B cell (primary cell): ENCODE measurements around the gene CAMK1D. TPM values are rescaled to one million over a fixed set of nuclear protein-coding genes. Genes with fewer than 3 reads are reported as not detected.

ENCODE experiments used
- ATAC-seq: fragments of 200-7000 bp; cut with Tn5 transposase; one replicate; pipeline ENCODE4 v1.10.0; 2021; ENCODE audit warnings: low read depth, mild to moderate bottlenecking, moderate number of reproducible peaks, moderate library complexity
- CTCF ChIA-PET: fragments of 350-600 bp; sonication (Branson Sonifier 250); formaldehyde crosslinking; loops from one replicate; lab custom pipeline; 2021; ENCODE audit warnings: antibody characterized with exemption, inconsistent platforms; lab: Charles Lee
- POLR2A ChIA-PET: fragments of 350-600 bp; sonication (Branson Sonifier 250); formaldehyde crosslinking; loops from one replicate; lab custom pipeline; 2021; ENCODE audit warnings: antibody characterized with exemption; lab: Charles Lee
- DNase-seq: peaks from one replicate; pipeline ENCODE4 v3.0.0; 2013
- H2AFZ ChIP-seq: 2 replicates; pipeline ENCODE4 v1.6.1; 2012; ENCODE audit warnings: mild to moderate bottlenecking, low read depth, low read length; ENCODE audit not compliant: insufficient read depth, poor library complexity, severe bottlenecking
- H3K27ac ChIP-seq, 2 donors: 1 replicate in 1 of 2; 2 replicates in 1 of 2; pipeline ENCODE4 v1.5.1; 2012 to 2013; ENCODE audit warnings: low read length in 2 of 2, mild to moderate bottlenecking in 2 of 2, moderate library complexity in 1 of 2
- H3K27me3 ChIP-seq, 4 experiments: fragments of 200-600 bp in 1 of 4; sonication (generic) in 1 of 4; replicated peaks in 1 of 4; 1 replicate in 2 of 4; 2 replicates in 2 of 4; pipeline versions ENCODE4 v1.6.1 to v1.7.0; 2013 to 2016; ENCODE audit warnings: low read length in 3 of 4, mild to moderate bottlenecking in 2 of 4, mixed read lengths in 1 of 4, moderate library complexity in 1 of 4; ENCODE audit not compliant: insufficient read depth in 4 of 4, control insufficient read depth in 3 of 4; ENCODE audit errors: control extremely low read depth in 1 of 4
- H3K36me3 ChIP-seq, 2 experiments: replicated peaks in 1 of 2; 1 replicate in 1 of 2; 2 replicates in 1 of 2; pipeline versions ENCODE4 v1.6.1 to v1.7.1; 2013; ENCODE audit warnings: low read length in 1 of 2; ENCODE audit not compliant: insufficient read depth in 2 of 2, control insufficient read depth in 1 of 2; ENCODE audit errors: control extremely low read depth in 1 of 2, extremely low read depth in 1 of 2
- H3K4me1 ChIP-seq, 2 donors: fragments of 200-600 bp in 1 of 2; sonication (generic) in 1 of 2; 1 replicate in 1 of 2; 2 replicates in 1 of 2; pipeline versions ENCODE4 v1.5.1 to v1.6.1; 2013 to 2017; ENCODE audit warnings: low read length in 2 of 2; ENCODE audit not compliant: control insufficient read depth in 2 of 2, insufficient read depth in 2 of 2
- H3K4me2 ChIP-seq: replicated peaks from 2 replicates; pipeline ENCODE3; 2012; ENCODE audit warnings: mild to moderate bottlenecking, low read depth, low read length; ENCODE audit not compliant: poor library complexity, severe bottlenecking
- H3K4me3 ChIP-seq, 5 experiments: fragments of 200-600 bp in 1 of 5; sonication (generic) in 1 of 5; 1 replicate in 3 of 5; 2 replicates in 2 of 5; pipeline versions ENCODE4 v1.5.1 to v1.7.0; 2011 to 2016; ENCODE audit warnings: low read length in 4 of 5, mild to moderate bottlenecking in 4 of 5, low read depth in 2 of 5, control low read depth in 1 of 5, moderate library complexity in 1 of 5; ENCODE audit not compliant: insufficient read depth in 1 of 5; ENCODE audit errors: control extremely low read depth in 1 of 5, extremely low read depth in 1 of 5
- H3K79me2 ChIP-seq: fragments of 200-600 bp; sonication (generic); one replicate; pipeline ENCODE4 v1.6.0; 2016; ENCODE audit warnings: low read length; ENCODE audit not compliant: control insufficient read depth, insufficient read depth
- H3K9ac ChIP-seq: fragments of 200-600 bp; sonication (generic); 2 replicates; pipeline ENCODE4 v1.6.1; 2017; ENCODE audit warnings: mild to moderate bottlenecking, low read length, moderate library complexity
- H3K9me3 ChIP-seq, 3 donors: one replicate each; pipeline versions ENCODE4 v1.6.1 to v1.7.1; 2013; ENCODE audit warnings: low read length in 2 of 3; ENCODE audit not compliant: control insufficient read depth in 2 of 3, insufficient read depth in 1 of 3; ENCODE audit errors: control extremely low read depth in 1 of 3
- H4K20me1 ChIP-seq: 2 replicates; pipeline ENCODE4 v1.6.0; 2012; ENCODE audit warnings: mild to moderate bottlenecking, low read length; ENCODE audit not compliant: insufficient read depth, control insufficient read depth, poor library complexity, severe bottlenecking
- H3K27ac Mint-ChIP-seq: one replicate; pipeline ENCODE4 v1.8.0; 2021; ENCODE audit warnings: mixed read lengths
- H3K27me3 Mint-ChIP-seq: one replicate; pipeline ENCODE4 v1.8.0; 2021; ENCODE audit warnings: mixed read lengths
- H3K4me1 Mint-ChIP-seq: one replicate; pipeline ENCODE4 v1.8.0; 2021; ENCODE audit warnings: mixed read lengths
- H3K4me3 Mint-ChIP-seq: one replicate; pipeline ENCODE4 v1.8.0; 2021; ENCODE audit warnings: mixed read lengths
- H3K9me3 Mint-ChIP-seq: one replicate; pipeline ENCODE4 v1.8.0; 2022; ENCODE audit warnings: mixed read lengths; ENCODE audit not compliant: insufficient read depth
- CTCF ChIP-seq: fragments of 200-600 bp; IDR thresholded peaks from one replicate; pipeline ENCODE4 v1.8.0; 2022; ENCODE audit warnings: antibody characterized with exemption, mild to moderate bottlenecking
- EZH2 ChIP-seq: IDR thresholded peaks from 2 replicates; pipeline ENCODE4 v1.6.1; 2012; ENCODE audit warnings: borderline replicate concordance, low read depth, mild to moderate bottlenecking, moderate library complexity, low read length; ENCODE audit not compliant: insufficient read depth, poor library complexity, severe bottlenecking
- WGBS: methylation state at CpG from one replicate; pipeline ENCODE4 v1.1.5; 2013; ENCODE audit warnings: missing lambda C conversion rate; ENCODE audit not compliant: insufficient coverage; 5-methylcytosine and 5-hydroxymethylcytosine counted together
- intact Hi-C: fragments of 100-400 bp; cut with micrococcal nuclease; formaldehyde crosslinking; loops from one replicate; pipeline ENCODE4 v1.10.0; 2022
- polyA plus RNA-seq: library from polyadenylated mRNA; depleted of rRNA; stranded (reverse); fragments of >200 nt; gene quantifications from 2 replicates; pipeline ENCODE4 v1.2.3, GENCODE V29; 2012
- total RNA-seq, 2 donors: library from RNA; stranded (reverse); fragments of 120-200 nt in 1 of 2; gene quantifications; 1 replicate in 1 of 2; 2 replicates in 1 of 2; pipeline versions ENCODE4 v1.2.3 to v1.2.4, GENCODE V29; 2013 to 2022

The CAMK1D gene
- total and polyA plus RNA-seq, 2 donors (not counting 1 experiment from before 2014, with no cell fraction given), result 34.1 to 69.7 TPM

GRCh38 chr10:12819656-12820055 is 470.3 kb downstream of the CAMK1D start:
- intact Hi-C loops, result no loop called here
- no peak overlapping the region for H2AFZ ChIP-seq
- no peaks in the 10 kb centered on the region for H3K27me3 Mint-ChIP-seq
- peaks cover 0 to 9% (median 0%) of the 10 kb centered on the region in 3 donors for H3K9me3 ChIP-seq
- ChIA-PET POLR2A (no interaction called here), CTCF (no interaction called here)
- TF ChIP-seq EZH2, result no peak
- TF ChIP-seq CTCF, result no peak
- peaks cover 9% of the 10 kb centered on the region for H4K20me1 ChIP-seq
- ATAC-seq (no peak), DNase-seq (no peak)
- H3K27me3 ChIP-seq, result no peaks in the 10 kb centered on the region
- H3K4me3 ChIP-seq, result no peak overlapping the region
- H3K9me3 Mint-ChIP-seq, result no peaks in the 10 kb centered on the region
- WGBS, result 94% methylated on average over 10 of the region's 10 CpGs
- no peaks in the 10 kb centered on the region for H3K4me1 ChIP-seq
- no peak overlapping the region for H3K4me2 ChIP-seq
- H3K4me3 Mint-ChIP-seq, result no peak overlapping the region
- no peak overlapping the region for H3K9ac ChIP-seq
- no peak overlapping the region for H3K27ac ChIP-seq
- peaks cover 5 to 74% of the 10 kb centered on the region in 2 experiments for H3K36me3 ChIP-seq
- H3K4me1 Mint-ChIP-seq, result no peaks in the 10 kb centered on the region
- H3K27ac Mint-ChIP-seq, result peak overlapping the region; percentile 37
- H3K79me2 ChIP-seq, result no peaks in the 10 kb centered on the region

- Histone ChIP-seq H4K20me1 (peaks cover 4% of the 10 kb centered on the region), H3K79me2 (no peaks in the 10 kb centered on the region), H3K4me1 (no peaks in the 10 kb centered on the region), H3K36me3 (peaks cover 1 to 72% of the 10 kb centered on the region in 2 experiments), H3K4me3 (no peak overlapping the region), H3K27ac (no peak overlapping the region), H3K4me2 (no peak overlapping the region), H2AFZ (no peak overlapping the region), H3K9me3 (peaks cover 0 to 7% (median 0%) of the 10 kb centered on the region in 3 donors), H3K27me3 (no peaks in the 10 kb centered on the region), H3K9ac (no peak overlapping the region)
- DNase-seq, result no peak
- Mint-ChIP-seq H3K4me1 (no peaks in the 10 kb centered on the region), H3K27ac (no peak overlapping the region), H3K27me3 (no peaks in the 10 kb centered on the region), H3K4me3 (no peak overlapping the region), H3K9me3 (no peaks in the 10 kb centered on the region)
- ChIA-PET POLR2A (no interaction called here), CTCF (no interaction called here)
- TF ChIP-seq EZH2 (no peak), CTCF (no peak)
- WGBS, result 96% methylated on average over 15 of the region's 16 CpGs
- no peak for ATAC-seq
- intact Hi-C loops, result no loop called here
Measured at GRCh38 chr10:12822126-12822892, 473.0 kb downstream of the CAMK1D start.
